SIG-M5 treated with dmso at 0.1 percent for 504 hours (cell line): ENCODE measurements around the gene ULK3.

Source experiments
- DNase-seq: peaks from one replicate; lab custom pipeline; 2025; ENCODE audit not compliant: unreplicated experiment; lab: John Stamatoyannopoulos, UW

The ULK3 gene

DNA sequence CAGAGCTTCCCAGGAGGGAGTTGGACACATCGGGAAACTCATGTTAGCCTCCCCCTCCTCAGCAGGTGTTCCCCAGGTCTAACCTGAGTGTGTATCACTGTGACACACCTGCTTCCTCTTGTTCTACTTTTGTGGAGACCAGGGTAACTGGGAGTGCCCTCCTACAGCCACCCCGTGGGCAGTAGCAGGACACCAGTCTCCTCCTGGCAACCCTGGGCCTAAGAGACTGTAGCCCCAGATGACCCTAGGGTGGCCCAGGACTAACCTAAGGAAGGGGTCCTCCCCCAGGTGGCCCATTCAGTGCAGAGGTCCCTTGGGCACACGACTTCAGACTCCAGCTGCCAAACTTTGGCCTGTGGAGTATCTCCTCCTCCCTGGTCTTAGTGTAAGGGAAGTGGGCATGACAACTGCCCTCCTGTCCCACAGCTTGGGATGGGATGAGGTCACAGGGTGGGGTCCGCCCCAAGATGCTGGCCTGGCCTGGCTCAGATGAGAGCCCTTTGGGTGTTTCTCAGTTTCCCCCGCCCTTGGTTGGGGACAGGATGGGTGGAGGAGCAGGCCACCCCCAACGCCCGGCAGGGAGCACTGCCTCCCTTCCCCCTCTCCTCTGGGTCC is 56.3 kb downstream of the ULK3 start:
- no peak for DNase-seq
